ENCODE results near the gene MISP3.

DNA sequence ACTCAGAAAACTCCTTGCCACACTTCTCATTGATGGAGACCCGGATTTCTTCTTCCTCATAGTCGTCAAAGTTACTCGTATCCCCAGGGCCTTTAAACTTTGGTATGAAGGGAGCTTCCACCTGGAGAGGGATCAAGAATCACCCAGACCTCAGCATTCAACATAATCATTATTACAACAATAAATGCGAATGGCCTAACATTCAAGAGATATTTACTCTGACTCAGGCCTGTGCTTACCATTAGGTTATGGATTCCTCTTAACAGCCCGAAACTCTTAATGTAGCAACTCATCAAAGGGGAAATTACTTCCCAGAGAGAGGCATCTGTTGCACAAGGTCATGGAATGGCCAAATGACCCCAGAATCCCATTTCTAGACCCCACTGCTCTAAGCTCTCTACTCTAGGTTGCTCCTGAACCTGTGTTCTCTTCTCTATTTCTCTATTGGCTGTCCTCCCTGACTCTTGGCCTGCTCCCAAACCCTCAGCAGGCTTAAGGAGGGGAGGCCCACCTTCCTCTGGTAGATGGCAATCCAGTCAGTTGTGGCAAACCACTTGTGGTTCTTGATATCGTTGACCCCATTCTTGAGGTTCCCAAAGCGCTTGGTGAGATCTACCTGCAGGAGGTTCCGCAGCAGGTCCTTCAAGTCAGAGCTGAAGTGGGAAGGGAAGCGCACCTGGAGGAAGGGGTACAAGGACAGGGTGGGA is 20.7 kb downstream of the MISP3 start:
- TF ChIP-seq, protein P1, sequence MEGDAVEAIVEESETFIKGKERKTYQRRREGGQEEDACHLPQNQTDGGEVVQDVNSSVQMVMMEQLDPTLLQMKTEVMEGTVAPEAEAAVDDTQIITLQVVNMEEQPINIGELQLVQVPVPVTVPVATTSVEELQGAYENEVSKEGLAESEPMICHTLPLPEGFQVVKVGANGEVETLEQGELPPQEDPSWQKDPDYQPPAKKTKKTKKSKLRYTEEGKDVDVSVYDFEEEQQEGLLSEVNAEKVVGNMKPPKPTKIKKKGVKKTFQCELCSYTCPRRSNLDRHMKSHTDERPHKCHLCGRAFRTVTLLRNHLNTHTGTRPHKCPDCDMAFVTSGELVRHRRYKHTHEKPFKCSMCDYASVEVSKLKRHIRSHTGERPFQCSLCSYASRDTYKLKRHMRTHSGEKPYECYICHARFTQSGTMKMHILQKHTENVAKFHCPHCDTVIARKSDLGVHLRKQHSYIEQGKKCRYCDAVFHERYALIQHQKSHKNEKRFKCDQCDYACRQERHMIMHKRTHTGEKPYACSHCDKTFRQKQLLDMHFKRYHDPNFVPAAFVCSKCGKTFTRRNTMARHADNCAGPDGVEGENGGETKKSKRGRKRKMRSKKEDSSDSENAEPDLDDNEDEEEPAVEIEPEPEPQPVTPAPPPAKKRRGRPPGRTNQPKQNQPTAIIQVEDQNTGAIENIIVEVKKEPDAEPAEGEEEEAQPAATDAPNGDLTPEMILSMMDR (conservative IDR thresholded peaks at IDR 0.05), result no peak
- TF ChIP-seq ZFX (IDR thresholded peaks at IDR 0.05), result no peak
